ENCODE results near the gene UBE2D1.
"Not testable (repeated sequence)": the region's sequence is repeated elsewhere in the genome, so short reads cannot be mapped to it uniquely, and the experiment has no call there.

Gene UBE2D1

DNA sequence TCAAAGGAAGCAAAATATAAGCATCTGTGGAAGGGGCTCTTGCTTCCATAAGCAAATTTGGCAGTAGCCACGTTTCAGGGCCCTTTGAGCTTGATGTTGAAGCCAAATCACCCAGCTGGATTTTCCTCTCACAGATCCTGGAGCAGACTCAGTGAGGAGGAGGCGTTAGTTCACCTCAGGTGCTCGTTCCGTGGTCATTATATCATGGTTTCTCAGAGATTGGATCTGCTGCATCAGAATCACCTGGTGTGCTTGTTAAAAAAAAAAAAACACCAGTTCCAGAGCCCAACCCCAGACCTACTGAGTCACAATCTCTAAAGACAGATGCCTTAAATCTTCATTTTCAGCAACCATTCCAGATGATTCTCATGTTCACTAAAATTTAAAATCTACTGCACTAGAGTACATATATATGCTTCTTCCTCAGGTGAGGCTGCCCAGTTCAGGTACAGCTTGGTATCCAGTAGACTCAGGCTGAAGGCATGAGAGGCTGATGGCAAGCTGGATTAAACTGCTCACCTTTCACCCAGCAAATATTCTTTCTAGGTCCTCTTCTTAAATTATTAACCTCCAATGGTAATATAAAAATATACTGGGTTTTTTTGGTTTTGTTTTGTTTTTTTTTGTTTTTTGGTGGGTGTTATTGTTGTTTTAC is 75.3 kb downstream of the UBE2D1 start:
- DNase-seq (ENCODE audit: low read depth), result no peak
- no peak overlapping the region for H3K4me3 ChIP-seq (ENCODE audit: low read length)
- TF ChIP-seq, protein P1, sequence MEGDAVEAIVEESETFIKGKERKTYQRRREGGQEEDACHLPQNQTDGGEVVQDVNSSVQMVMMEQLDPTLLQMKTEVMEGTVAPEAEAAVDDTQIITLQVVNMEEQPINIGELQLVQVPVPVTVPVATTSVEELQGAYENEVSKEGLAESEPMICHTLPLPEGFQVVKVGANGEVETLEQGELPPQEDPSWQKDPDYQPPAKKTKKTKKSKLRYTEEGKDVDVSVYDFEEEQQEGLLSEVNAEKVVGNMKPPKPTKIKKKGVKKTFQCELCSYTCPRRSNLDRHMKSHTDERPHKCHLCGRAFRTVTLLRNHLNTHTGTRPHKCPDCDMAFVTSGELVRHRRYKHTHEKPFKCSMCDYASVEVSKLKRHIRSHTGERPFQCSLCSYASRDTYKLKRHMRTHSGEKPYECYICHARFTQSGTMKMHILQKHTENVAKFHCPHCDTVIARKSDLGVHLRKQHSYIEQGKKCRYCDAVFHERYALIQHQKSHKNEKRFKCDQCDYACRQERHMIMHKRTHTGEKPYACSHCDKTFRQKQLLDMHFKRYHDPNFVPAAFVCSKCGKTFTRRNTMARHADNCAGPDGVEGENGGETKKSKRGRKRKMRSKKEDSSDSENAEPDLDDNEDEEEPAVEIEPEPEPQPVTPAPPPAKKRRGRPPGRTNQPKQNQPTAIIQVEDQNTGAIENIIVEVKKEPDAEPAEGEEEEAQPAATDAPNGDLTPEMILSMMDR (conservative IDR thresholded peaks at IDR 0.05; ENCODE audit: low read depth, low read length), result no peak

DNA sequence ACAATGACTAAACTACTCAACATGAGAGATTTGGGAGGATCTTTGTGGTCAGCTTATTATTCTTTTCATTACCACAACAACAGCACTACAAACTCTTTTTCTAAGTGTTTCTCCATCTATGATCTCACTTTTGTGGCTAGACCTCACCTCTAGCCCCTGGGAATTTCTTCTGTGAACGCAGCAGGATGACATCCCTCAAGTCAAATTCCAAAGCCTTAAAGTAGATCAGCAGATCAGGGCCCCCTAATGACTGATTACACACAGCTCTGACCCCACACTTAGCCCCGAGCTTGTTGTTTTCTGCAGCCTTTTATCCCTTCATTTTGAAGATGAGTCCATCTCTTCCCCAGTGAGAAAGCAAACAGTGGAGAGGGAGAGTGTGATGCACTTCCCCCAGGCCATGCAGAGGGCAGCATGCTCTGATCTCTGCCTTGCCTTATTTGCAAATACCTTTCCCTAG is 77.7 kb downstream of the UBE2D1 start:
- TF ChIP-seq, protein P1 (conservative IDR thresholded peaks at IDR 0.05; ENCODE audit: low read depth, low read length), result no peak
- H3K4me3 ChIP-seq (ENCODE audit: low read length), result no peak overlapping the region
- DNase-seq (ENCODE audit: low read depth), result peak; percentile 19

DNA sequence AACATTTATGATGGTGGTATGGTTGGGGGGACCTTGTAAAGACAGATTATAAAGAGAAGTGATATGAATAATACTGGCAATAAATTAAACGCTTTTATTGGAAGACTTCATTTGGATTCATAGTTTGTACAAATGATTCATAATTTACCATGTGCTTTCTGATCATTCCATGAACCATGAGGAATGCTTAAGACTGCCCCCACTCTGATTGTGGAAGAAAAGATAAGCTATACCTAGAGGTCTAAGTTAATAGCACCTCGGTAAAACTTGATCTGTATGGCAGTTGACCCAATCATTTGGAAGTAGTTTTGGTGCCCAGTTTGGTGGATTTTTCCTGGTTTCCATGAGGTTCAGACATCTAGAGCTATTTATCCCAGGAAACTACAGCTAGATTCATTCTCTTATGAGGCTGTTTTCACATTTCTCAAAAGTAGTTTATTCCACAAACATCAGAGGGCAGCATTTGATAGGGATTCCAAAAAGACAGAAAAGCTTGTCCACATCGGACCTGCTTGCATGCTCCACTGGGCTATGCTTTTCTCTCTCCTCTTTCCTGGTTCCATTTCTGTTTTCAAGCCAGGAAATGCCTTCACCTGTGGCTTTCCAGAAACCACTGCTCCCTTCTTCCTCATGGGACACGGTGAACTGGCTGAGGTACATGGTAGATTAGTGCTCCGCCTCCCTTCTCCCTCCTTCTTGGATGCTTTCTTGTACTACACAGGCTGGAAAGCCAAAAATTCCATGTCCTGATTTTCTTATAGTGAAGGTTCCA is 79.7 kb downstream of the UBE2D1 start:
- TF ChIP-seq, protein P1 (conservative IDR thresholded peaks at IDR 0.05; ENCODE audit: low read depth, low read length), result peak; percentile 45
- no peak overlapping the region for H3K4me3 ChIP-seq (ENCODE audit: low read length)
- DNase-seq (ENCODE audit: low read depth), result peak; percentile 13

DNA sequence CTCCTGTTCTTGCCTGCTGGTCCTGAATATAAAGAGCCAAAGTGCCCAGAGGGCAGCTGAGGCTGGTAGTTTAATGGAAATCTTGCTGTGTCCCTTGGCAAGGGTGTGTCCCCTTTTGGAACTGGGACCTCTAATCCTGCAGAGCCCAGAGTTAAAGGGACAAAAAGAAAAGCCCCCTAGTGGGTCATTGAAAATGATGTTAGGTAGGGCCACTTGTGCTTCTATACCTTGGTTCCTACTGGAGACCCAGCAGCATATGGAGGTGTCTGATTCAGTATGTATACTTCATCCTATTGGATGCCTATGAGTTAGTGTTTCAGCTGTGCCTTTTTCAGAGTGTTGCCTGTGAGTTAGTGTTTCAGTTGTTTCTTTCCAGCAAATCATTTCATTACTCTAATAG is 81.0 kb downstream of the UBE2D1 start:
- no peak overlapping the region for H3K4me3 ChIP-seq (ENCODE audit: low read length)
- no peak for DNase-seq (ENCODE audit: low read depth)
- TF ChIP-seq, protein P1 (conservative IDR thresholded peaks at IDR 0.05; ENCODE audit: low read depth, low read length), result no peak

DNA sequence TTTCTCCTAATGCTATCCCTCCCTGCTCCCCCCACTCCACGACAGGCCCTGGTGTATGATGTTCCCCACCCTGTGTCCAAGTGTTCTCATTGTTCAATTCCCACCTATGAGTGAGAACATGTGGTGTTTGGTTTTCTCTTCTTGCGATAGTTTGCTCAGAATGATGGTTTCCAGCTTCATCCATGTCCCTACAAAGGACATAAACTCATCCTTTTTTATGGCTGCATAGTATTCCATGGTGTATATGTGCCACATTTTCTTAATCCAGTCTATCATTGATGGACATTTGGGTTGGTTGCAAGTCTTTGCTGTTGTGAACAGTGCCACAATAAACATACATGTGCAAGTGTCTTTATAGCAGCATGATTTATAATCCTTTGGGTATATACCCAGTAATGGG is 83.1 kb downstream of the UBE2D1 start:
- H3K4me3 ChIP-seq (ENCODE audit: low read length); DNase-seq (ENCODE audit: low read depth): not testable (repeated sequence)

Measured in retinal pigment epithelial cell (primary cell).